Measurements from ENCODE around the gene ARMC10. TPM values are rescaled to one million over a fixed set of nuclear protein-coding genes. Genes with fewer than 3 reads are reported as not detected.

The ARMC10 gene
- total and polyA plus RNA-seq, 2 donors (not counting 3 experiments of a cell fraction or from before 2014, with no cell fraction given) = 16.6 to 39.2 TPM

DNA sequence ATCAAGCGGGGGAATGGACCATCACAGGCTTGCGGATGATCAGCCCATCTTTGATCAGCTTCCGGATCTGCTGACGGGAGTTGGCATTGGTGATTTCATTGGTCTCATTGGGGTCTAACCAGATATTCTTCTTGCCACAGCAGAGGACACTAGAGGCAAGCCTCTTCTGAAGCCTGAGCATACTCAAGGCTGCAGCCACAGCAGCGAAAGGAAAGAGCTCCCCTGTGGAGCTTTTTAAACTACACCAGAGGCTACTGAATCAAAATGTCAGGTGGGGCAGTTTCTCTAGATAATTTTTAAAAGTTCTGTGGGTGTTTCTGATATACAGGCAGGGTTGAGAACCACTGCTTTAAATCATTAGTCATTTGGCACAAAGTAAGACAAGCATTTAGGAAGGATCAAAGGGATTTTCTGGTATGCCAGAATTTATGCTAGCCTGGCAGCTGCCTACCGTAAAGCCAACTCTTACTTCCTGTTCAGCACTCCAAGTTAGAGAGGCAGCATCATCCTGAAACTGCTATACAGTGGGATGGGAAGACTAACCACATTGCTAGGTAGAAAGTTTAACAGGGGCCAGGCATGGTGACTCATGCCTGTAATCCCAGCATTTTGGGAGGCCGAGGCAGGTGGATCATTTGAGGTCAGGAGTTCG, 66.9 kb downstream of the ARMC10 start:
- Histone ChIP-seq H3K9ac (replicated peaks; ENCODE audit: extremely low read depth, insufficient read depth, low read length) (no peak overlapping the region), H3K9me3 (replicated peaks; ENCODE audit: control insufficient read depth, insufficient read depth, low read length) (no peaks in the 10 kb centered on the region), H3K27ac (ENCODE audit: insufficient read depth, low read depth, low read length) (no peak overlapping the region), H3K9me1 (replicated peaks; ENCODE audit: control insufficient read depth, extremely low read depth, insufficient read depth, low read length) (no peaks in the 10 kb centered on the region), H3K27me3 (ENCODE audit: control insufficient read depth in 2 of 2, insufficient read depth in 2 of 2, low read length in 2 of 2) (no peaks in the 10 kb centered on the region), H3K4me3 (replicated peaks in 1 of 3; ENCODE audit: insufficient read depth in 1 of 3, low read depth in 1 of 3, low read length in 3 of 3) (no peak overlapping the region), H4K20me1 (replicated peaks; ENCODE audit: control insufficient read depth, extremely low read depth, insufficient read depth, low read length) (no peaks in the 10 kb centered on the region), H3K36me3 (ENCODE audit: control insufficient read depth in 2 of 2, extremely low read depth in 1 of 2, insufficient read depth in 2 of 2, low read length in 2 of 2) (no peaks in the 10 kb centered on the region), H3K4me1 (ENCODE audit: control insufficient read depth, extremely low read depth, insufficient read depth, low read length) (peaks cover 10% of the 10 kb centered on the region), H2AFZ (ENCODE audit: low read depth, low read length) (no peak overlapping the region), H3K79me2 (ENCODE audit: control insufficient read depth, insufficient read depth, low read length) (peaks cover 20% of the 10 kb centered on the region), H3K4me2 (ENCODE audit: insufficient read depth, low read length) (peak overlapping the region; percentile 50)
- ChIA-PET CTCF (interaction anchor here (1.4 kb wide), 1 partner anchor 50 kb away, joined by 4 read pairs; no protein-coding TSS in a partner anchor), POLR2A (no interaction called here)
- FAIRE-seq (peak; percentile 44), DNase-seq (ENCODE audit: low read depth, low spot score) (peak; percentile 12)
- intact Hi-C loops (cut with micrococcal nuclease) (no loop called here), dilution Hi-C loops (cut with MboI; ENCODE audit: extremely low pct_ligation_motif_present, low sequenced_read_pairs) (no loop called here)
- BruUV-seq (replicated peaks) = no TSS peak
- TF ChIP-seq EZH2 (IDR thresholded peaks at IDR 0.05; ENCODE audit: borderline replicate concordance, low read depth, low read length, severe bottlenecking) (no peak), MAX (IDR thresholded peaks at IDR 0.05; ENCODE audit: insufficient read depth, insufficient read length) (no peak), MYC (IDR thresholded peaks at IDR 0.05; ENCODE audit: low read depth, low read length) (no peak), JUN (IDR thresholded peaks at IDR 0.05; ENCODE audit: borderline replicate concordance, insufficient read depth, insufficient read length, low read depth) (no peak), GATA2 (IDR thresholded peaks at IDR 0.05; ENCODE audit: insufficient read depth, insufficient read length, low read depth, low read length) (no peak), CTCF (IDR thresholded peaks at IDR 0.05; ENCODE audit: extremely low read depth in 1 of 2, insufficient read depth in 1 of 2, low read depth in 1 of 2, low read length in 2 of 2) (no peak), POLR2AphosphoS5 (IDR thresholded peaks at IDR 0.05; ENCODE audit: insufficient read depth, low read depth, low read length) (no peak), POLR2A (IDR thresholded peaks at IDR 0.05; ENCODE audit: low read depth, low read length) (no peak)

Measured in endothelial cell of umbilical vein (primary cell).